Gastrocnemius medialis (tissue), 4 donors: ENCODE results near the gene LYPD6B.

ENCODE experiments used
- CTCF ChIP-seq, 5 experiments: fragments of 450-650 bp in 3 of 5; fragments of 200-600 bp in 2 of 5; sonication (generic) in 2 of 5; IDR thresholded peaks in 4 of 5; conservative IDR thresholded peaks in 1 of 5; 1 replicate in 4 of 5; 2 replicates in 1 of 5; pipeline ENCODE4 v1.5.1; 2016 to 2019; ENCODE audit warnings: antibody characterized with exemption in 5 of 5, mild to moderate bottlenecking in 3 of 5, moderate library complexity in 3 of 5
- POLR2A ChIP-seq, 2 donors: fragments of 450-650 bp; IDR thresholded peaks; one replicate each; pipeline ENCODE4 v1.6.1; 2017; ENCODE audit warnings: antibody characterized with exemption in 2 of 2, mild to moderate bottlenecking in 2 of 2, moderate library complexity in 2 of 2

GRCh38 chr2:149050188-149050587 lies 11.7 kb downstream of the LYPD6B start:
- TF ChIP-seq CTCF (IDR thresholded peaks at IDR 0.05 in 4 of 5, conservative IDR thresholded peaks at IDR 0.05 in 1 of 5) (no peak), POLR2A (IDR thresholded peaks at IDR 0.05) (no peak)
